Activated B cell treated with CpG ODN at 0.5 μM for 24 hours (primary cell): Measurements from ENCODE around the gene KDM6B. TPM values are rescaled to one million over a fixed set of nuclear protein-coding genes. Genes with fewer than 3 reads are reported as not detected.
A peak's percentile ranks its signal among the peaks of the same experiment; 100 is the strongest.

Experiments used
- ATAC-seq: fragments of 200-7000 bp; cut with Tn5 transposase; one replicate; pipeline ENCODE4 v1.10.0; 2021; ENCODE audit warnings: low read depth, mild to moderate bottlenecking, moderate library complexity
- CTCF ChIA-PET: fragments of 350-600 bp; sonication (Branson Sonifier 250); formaldehyde crosslinking; loops from one replicate; lab custom pipeline; 2021; ENCODE audit warnings: antibody characterized with exemption; lab: Charles Lee
- POLR2A ChIA-PET: fragments of 350-600 bp; sonication (Branson Sonifier 250); formaldehyde crosslinking; loops from one replicate; lab custom pipeline; 2021; ENCODE audit warnings: antibody characterized with exemption; lab: Charles Lee
- DNase-seq: peaks from one replicate; pipeline ENCODE4 v3.0.0; 2022
- H3K27ac Mint-ChIP-seq: one replicate; pipeline ENCODE4 v1.8.0; 2020; ENCODE audit warnings: mixed read lengths
- H3K27me3 Mint-ChIP-seq: one replicate; pipeline ENCODE4 v1.8.0; 2021; ENCODE audit warnings: mixed read lengths
- H3K36me3 Mint-ChIP-seq: one replicate; pipeline ENCODE4 v1.8.0; 2021; ENCODE audit warnings: low read depth, mixed read lengths
- H3K4me1 Mint-ChIP-seq: one replicate; pipeline ENCODE4 v1.8.0; 2021; ENCODE audit warnings: mixed read lengths
- H3K4me3 Mint-ChIP-seq: one replicate; pipeline ENCODE4 v1.8.0; 2020; ENCODE audit warnings: mild to moderate bottlenecking, mixed read lengths
- H3K9me3 Mint-ChIP-seq: one replicate; pipeline ENCODE4 v1.8.0; 2020; ENCODE audit warnings: mixed read lengths
- CTCF ChIP-seq: fragments of 200-600 bp; IDR thresholded peaks from one replicate; pipeline ENCODE4 v1.8.0; 2022; ENCODE audit warnings: antibody characterized with exemption, mild to moderate bottlenecking
- intact Hi-C: fragments of 100-400 bp; cut with micrococcal nuclease; formaldehyde crosslinking; loops from one replicate; pipeline ENCODE4 v1.15.1; 2024
- total RNA-seq: library from RNA; stranded (reverse); gene quantifications from 2 replicates; pipeline ENCODE4 v1.2.3, GENCODE V29; 2022

Gene KDM6B
- total RNA-seq, 1 donor from 2014 or later = 70.8 TPM

- H3K36me3 Mint-ChIP-seq = peaks cover 48% of the 10 kb centered on the region
- peak; percentile 17 for DNase-seq
- H3K27ac Mint-ChIP-seq = no peak within 1 kb of the TSS
- POLR2A ChIA-PET = interaction anchor here (0.6 to 3.1 kb wide), 4 partner anchors 11 to 646 kb away, joined by 3 to 98 read pairs (median 41); partner anchors contain the start of gene KDM6B
- intact Hi-C loops = loop anchor here (5.0 to 10.0 kb wide), 3 partner anchors 302 to 1203 kb away; partner anchors contain the start of genes C17orf100 and MED31
- H3K9me3 Mint-ChIP-seq = no peaks in the 10 kb centered on the region
- no peak for ATAC-seq
- TF ChIP-seq CTCF = no peak
- H3K27me3 Mint-ChIP-seq = no peaks in the 10 kb centered on the region
- CTCF ChIA-PET = interaction anchor here (1.0 to 1.3 kb wide), 2 partner anchors 20 to 30 kb away, joined by 3 read pairs; no protein-coding TSS in a partner anchor
- H3K4me1 Mint-ChIP-seq = peaks cover 24% of the 10 kb centered on the region
- no peak within 1 kb of the TSS for H3K4me3 Mint-ChIP-seq
Observed at GRCh38 chr17:7854851-7855659, 21.0 kb downstream of the KDM6B start, which contains the start of gene TMEM88. Gene TMEM88 (plus strand): TSS chr17:7855066. CDS start chr17:7855075, 9 bp downstream.

GRCh38 chr17:7855660-7856010 is 21.6 kb downstream of the KDM6B start:
- Mint-ChIP-seq H3K9me3 (no peaks in the 10 kb centered on the region), H3K27ac (no peak overlapping the region), H3K36me3 (peaks cover 42% of the 10 kb centered on the region), H3K4me1 (peaks cover 20% of the 10 kb centered on the region), H3K4me3 (no peak overlapping the region), H3K27me3 (no peaks in the 10 kb centered on the region)
- CTCF ChIA-PET = interaction anchor here (1.0 to 1.3 kb wide), 2 partner anchors 20 to 31 kb away, joined by 3 read pairs; no protein-coding TSS in a partner anchor
- ATAC-seq (no peak), DNase-seq (no peak)
- POLR2A ChIA-PET = interaction anchor here (0.6 to 3.1 kb wide), 4 partner anchors 12 to 647 kb away, joined by 3 to 98 read pairs (median 41); partner anchors contain the start of gene KDM6B
- intact Hi-C loops = loop anchor here (2.0 to 10.0 kb wide), 6 partner anchors 59 to 1203 kb away; partner anchors contain the start of genes C17orf100, FXR2 and MED31
- no peak for TF ChIP-seq CTCF

- Mint-ChIP-seq H3K36me3 (peaks cover 36% of the 10 kb centered on the region), H3K9me3 (no peaks in the 10 kb centered on the region), H3K27me3 (no peaks in the 10 kb centered on the region), H3K4me3 (no peak overlapping the region), H3K27ac (no peak overlapping the region), H3K4me1 (peaks cover 14% of the 10 kb centered on the region)
- intact Hi-C loops = loop anchor here (2.0 to 10.0 kb wide), 6 partner anchors 59 to 1204 kb away; partner anchors contain the start of genes C17orf100, FXR2 and MED31
- ChIA-PET CTCF (interaction anchor here (1.0 to 1.4 kb wide), 5 partner anchors 21 to 202 kb away, joined by 3 to 14 read pairs (median 3); no protein-coding TSS in a partner anchor), POLR2A (interaction anchor here (0.6 to 3.1 kb wide), 15 partner anchors 12 to 647 kb away, joined by 3 to 98 read pairs (median 10); partner anchors contain the start of genes KDM6B, MPDU1, RNF227 and TP53)
- no peak for ATAC-seq
- TF ChIP-seq CTCF = no peak
- DNase-seq = peak; percentile 23
Observed at GRCh38 chr17:7856011-7856810, 22.2 kb downstream of the KDM6B start.

- ChIA-PET POLR2A (interaction anchor here (0.7 to 3.1 kb wide), 24 partner anchors 10 to 842 kb away, joined by 3 to 98 read pairs (median 4); partner anchors contain the start of genes CHRNB1, CNTROB, CTC1 and KDM6B), CTCF (interaction anchor here (0.8 to 1.4 kb wide), 8 partner anchors 12 to 201 kb away, joined by 3 to 14 read pairs (median 4); no protein-coding TSS in a partner anchor)
- Mint-ChIP-seq H3K4me1 (peaks cover 6% of the 10 kb centered on the region), H3K36me3 (peaks cover 30% of the 10 kb centered on the region), H3K27ac (no peak within 1 kb of the TSS), H3K4me3 (no peak within 1 kb of the TSS), H3K27me3 (no peaks in the 10 kb centered on the region), H3K9me3 (no peaks in the 10 kb centered on the region)
- intact Hi-C loops = loop anchor here (1.0 to 10.0 kb wide), 14 partner anchors 13 to 1205 kb away; partner anchors contain the start of genes C17orf100, CNTROB, FXR2 and KDM6B
- DNase-seq (peak; percentile 88), ATAC-seq (peak; percentile 83)
- no peak for TF ChIP-seq CTCF
Observed at GRCh38 chr17:7856811-7857712, 23.0 kb downstream of the KDM6B start, which contains the start of gene NAA38. Gene NAA38 (minus strand): TSS chr17:7857559. CDS start chr17:7857463, 96 bp downstream.
